ENCODE results near the gene IDH3G.

Gene IDH3G

GRCh38 chrX:153814591-153815315 lies 20.6 kb upstream of the IDH3G start:
- DNase-seq = no peak

GRCh38 chrX:153813161-153813560 lies 19.0 kb upstream of the IDH3G start:
- no peak for DNase-seq

- DNase-seq = no peak
These were observed 18.0 kb upstream of the IDH3G start for GRCh38 chrX:153812220-153812619.

GRCh38 chrX:153807976-153808375 lies 13.8 kb upstream of the IDH3G start:
- DNase-seq = no peak

- DNase-seq = no peak
These were observed 12.9 kb upstream of the IDH3G start for GRCh38 chrX:153806999-153807575.

GRCh38 chrX:153805436-153805835 lies 11.3 kb upstream of the IDH3G start:
- no peak for DNase-seq

GRCh38 chrX:153804621-153805020 lies 10.4 kb upstream of the IDH3G start:
- no peak for DNase-seq

GRCh38 chrX:153804100-153804595 lies 10.0 kb upstream of the IDH3G start:
- no peak for DNase-seq

- no peak for DNase-seq
These were observed 9.3 kb upstream of the IDH3G start for GRCh38 chrX:153803211-153804099.

GRCh38 chrX:153802513-153803045 lies 8.4 kb upstream of the IDH3G start:
- DNase-seq = no peak

- no peak for DNase-seq
These were observed 7.5 kb upstream of the IDH3G start for GRCh38 chrX:153801669-153802068.

GRCh38 chrX:153800746-153801145 lies 6.6 kb upstream of the IDH3G start:
- DNase-seq = no peak

GRCh38 chrX:153800177-153800722 lies 6.1 kb upstream of the IDH3G start:
- no peak for DNase-seq

GRCh38 chrX:153799326-153799725 lies 5.2 kb upstream of the IDH3G start:
- no peak for DNase-seq

GRCh38 chrX:153797415-153798015 lies 3.3 kb upstream of the IDH3G start:
- DNase-seq = no peak

- DNase-seq = no peak
These were observed 982 bp upstream of the IDH3G start for GRCh38 chrX:153794897-153795816.

- DNase-seq = no peak
These were observed 884 bp downstream of the IDH3G start for GRCh38 chrX:153793291-153793690.

- no peak for DNase-seq
These were observed 1.8 kb downstream of the IDH3G start for GRCh38 chrX:153792368-153792767.

- no peak for DNase-seq
These were observed 2.9 kb downstream of the IDH3G start for GRCh38 chrX:153791104-153791852.

GRCh38 chrX:153789654-153790053 lies 4.5 kb downstream of the IDH3G start:
- no peak for DNase-seq

GRCh38 chrX:153786669-153787068 lies 7.5 kb downstream of the IDH3G start:
- no peak for DNase-seq

Data from DMS153 (cell line).